HG02884 (cell line): ENCODE measurements around the gene ABHD2.
A peak's percentile ranks its signal among the peaks of the same experiment; 100 is the strongest.
"Not testable (repeated sequence)": the region's sequence is repeated elsewhere in the genome, so short reads cannot be mapped to it uniquely, and the experiment has no call there.

Source experiments
- ATAC-seq: cut with Tn5 transposase; IDR thresholded peaks from one replicate; pipeline ENCODE4 v1.9.1; 2021; ENCODE audit warnings: mild to moderate bottlenecking, moderate library complexity; ENCODE audit not compliant: unreplicated experiment

ABHD2 gene

DNA sequence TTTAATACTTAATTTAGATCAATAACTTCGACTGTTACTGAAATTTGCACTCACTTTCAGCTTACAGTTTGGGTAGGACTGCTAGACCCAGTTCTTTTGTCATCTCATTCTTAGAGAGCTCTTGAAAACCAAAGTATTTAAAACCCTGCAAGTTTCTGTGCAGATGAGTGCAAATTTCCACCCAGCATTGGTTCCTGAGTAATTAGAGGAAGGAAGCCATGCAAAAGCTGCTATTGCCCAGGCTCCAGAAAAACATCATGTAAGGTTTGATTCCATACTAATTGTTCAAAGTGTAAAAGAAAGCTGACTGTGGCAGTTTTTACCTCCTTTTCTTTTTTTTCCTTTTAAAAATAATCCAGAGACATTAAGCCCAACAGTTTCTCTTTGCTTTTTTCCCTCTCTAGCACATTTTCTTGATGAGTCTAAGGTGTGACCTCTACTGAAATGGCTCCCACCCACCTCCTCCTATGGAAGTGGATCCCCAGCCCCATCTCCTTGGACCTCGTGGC lies 30.3 kb downstream of the ABHD2 start:
- no peak for ATAC-seq

DNA sequence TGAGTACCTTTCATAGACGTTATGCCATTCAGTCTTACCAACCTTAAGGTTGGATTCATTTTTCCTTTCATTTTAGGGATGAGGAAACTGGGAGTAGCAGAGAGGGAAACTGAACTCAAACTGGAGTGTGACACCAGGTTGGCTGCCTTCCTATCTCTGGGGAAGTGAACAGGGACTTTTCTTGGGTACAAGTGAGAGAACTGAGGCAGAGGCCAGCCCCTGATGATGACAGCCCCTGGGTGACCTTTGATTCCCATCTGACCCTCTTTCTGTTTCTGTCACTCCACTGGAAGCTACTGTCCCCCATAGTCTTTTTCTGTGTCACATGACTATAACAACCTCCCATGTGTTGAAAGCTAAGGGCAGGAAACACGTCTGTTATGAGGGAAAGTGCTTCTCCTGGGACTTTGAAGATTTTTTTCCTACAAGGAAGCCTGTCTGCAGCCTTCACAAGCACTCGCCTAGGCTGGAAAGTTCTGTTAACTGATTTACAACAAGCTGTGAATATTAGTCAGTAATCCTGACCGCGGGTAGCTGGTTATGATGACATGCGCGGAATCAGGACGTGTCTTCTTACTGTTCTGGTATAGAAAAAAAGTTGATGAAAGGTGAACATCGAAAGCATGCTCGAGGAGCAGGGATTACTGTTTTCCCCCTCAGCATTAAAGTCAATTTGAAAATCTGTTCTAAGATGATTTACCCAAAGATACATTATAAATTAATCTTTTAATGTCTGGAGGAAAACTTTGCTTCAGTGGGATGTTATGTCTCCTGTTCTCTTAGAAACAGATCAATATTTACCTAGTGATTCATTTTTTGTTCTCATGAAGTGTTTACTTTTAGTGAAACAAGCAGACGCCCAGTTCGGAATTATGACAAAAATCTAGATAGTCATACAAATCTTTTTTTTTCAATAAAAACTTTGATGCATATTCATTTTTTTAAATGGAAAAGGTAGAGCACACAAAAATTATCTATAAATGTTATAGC lies 31.5 kb downstream of the ABHD2 start:
- ATAC-seq: no peak

GRCh38 chr15:89120479-89121000 lies 32.3 kb downstream of the ABHD2 start:
- not testable (repeated sequence) for ATAC-seq

- ATAC-seq: no peak
Measured at GRCh38 chr15:89121414-89121813, 33.2 kb downstream of the ABHD2 start.

GRCh38 chr15:89122505-89123180 lies 34.4 kb downstream of the ABHD2 start:
- no peak for ATAC-seq

DNA sequence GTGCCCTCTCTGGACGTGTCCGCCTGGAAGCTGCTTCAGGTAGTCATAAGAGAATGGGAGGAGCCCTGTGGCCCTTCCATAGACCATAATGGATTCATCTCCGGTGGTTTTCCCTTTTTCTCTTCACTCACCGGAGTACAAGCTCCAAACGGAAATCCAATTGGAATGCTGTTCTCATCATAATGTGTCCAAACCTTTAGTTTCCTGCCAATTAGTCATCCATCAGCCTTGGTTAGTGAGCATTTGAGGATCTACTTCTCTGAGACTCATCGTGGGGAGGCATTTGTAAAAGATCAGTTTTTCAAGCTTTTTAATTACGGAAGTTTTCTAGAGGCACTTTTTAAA lies 34.9 kb downstream of the ABHD2 start:
- no peak for ATAC-seq

DNA sequence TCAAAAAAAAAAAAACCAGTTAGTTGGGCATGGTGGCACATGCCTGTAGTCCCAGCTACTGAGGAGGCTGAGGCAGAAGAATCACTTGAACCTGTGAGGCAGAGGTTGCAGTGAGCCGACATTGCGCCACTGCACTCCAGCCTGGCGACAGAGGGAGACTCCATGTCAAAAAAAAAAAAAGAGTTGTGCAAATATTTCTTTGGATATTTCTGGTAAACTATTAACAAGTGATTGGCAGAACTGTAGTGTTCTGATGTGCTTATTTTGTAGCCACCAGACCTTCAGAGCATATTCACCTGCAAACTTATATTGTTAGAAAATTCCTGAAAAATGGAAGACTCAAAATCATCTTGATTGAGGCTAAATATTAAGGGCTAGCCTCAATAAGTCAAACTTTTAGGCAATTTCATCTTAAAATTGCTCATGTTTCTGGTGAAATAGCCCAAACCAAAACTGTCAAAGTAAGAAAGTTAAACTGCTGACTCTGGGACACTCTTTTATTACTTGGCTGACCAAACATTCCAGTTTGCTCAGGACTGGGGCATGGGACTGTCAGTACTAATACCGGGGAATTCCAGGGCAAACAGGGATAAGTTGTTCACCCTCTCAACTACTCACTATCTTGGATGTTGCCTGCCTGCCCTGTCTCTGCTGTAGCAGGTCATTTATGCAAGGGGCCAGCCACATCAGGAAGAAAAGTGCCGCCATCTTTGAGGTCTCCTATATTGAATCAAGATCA lies 37.0 kb downstream of the ABHD2 start:
- ATAC-seq: no peak

GRCh38 chr15:89126009-89126408 lies 37.8 kb downstream of the ABHD2 start:
- ATAC-seq: no peak

DNA sequence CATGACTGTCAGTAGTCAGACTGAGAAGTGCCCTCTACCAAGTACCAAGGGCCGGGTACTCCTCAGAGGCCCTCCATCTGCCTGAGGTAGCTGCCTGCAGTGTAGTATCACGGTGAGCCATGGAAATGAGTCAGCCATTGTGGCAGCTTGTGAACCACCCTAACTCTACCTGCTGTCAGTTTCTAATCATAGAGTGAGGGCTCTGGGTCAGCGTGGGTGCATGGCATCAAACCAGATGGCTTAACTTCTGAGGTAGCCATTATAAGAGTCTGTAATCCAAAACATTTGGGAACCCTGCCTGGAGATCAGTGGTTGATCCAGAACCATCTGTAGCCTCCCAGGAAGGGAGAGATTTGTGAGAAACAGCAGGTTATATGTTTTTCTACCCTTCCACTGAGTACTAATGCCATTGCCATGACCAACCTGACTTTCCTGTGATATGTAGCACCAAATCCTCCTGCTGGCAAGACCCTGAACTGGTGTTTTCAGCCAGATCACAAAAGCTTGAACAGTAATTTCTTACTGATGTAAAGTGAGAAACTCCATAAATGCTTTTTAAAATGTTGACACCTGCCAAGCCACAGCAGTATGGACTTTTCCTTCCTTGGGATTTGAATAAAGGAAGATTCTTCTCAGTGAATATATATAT lies 38.9 kb downstream of the ABHD2 start:
- ATAC-seq: no peak

DNA sequence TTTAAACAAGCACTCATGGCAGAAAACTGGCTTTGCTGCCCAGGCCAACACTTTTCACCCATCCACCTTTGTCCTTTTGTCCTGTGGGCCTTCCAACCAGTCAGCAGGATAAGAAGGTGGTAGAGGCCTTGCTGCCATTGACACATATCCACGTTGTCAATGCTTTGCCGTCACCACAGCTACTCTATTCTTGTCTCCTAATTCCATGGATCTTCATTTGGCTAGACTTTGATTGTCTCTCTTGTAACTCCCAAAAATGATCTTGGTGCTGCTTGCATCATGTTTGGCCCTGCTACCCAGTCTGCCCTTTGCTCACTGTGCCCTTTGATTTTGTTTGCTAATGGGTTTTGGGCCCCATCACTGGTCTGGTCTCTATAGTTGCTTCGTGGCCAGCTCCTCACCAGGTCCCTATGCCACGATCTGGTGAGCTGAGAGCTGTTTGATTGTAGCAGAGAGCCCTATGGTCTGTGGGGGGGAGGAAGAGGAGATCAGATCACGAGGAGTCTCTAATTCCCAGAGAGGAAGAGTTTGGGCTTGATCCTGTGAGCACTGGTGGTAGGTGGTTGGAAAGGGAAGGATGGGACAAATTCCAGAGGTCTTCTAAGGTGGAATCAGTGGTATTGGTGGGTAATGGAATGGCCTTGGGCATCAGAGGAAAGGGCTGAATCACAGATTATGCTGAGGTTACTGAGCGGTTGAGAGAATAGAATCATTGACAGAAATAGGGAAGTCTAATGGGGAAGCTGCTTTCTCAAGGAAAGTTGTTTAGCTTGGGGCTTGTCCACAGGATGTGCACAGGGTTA lies 40.3 kb downstream of the ABHD2 start:
- no peak for ATAC-seq

- peak; percentile 45 for ATAC-seq
Measured at GRCh38 chr15:89129123-89129815, 41.0 kb downstream of the ABHD2 start.

DNA sequence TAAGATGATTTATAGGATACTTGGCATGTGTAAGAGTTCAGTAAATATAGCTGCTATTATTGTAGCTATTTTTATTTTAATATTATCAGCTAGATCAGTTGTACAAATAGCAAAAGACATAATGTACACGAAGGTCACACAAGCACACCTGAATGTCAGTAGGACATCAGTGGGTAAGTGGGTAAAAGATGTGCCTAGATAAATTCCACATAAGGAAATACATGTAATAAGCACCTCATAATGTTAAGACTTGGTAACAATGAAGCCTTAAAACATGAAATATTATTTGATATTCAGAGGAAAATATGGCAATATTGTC lies 41.5 kb downstream of the ABHD2 start:
- ATAC-seq: no peak

- ATAC-seq: peak; percentile 58
Measured at GRCh38 chr15:89130201-89130600, 41.9 kb downstream of the ABHD2 start.

DNA sequence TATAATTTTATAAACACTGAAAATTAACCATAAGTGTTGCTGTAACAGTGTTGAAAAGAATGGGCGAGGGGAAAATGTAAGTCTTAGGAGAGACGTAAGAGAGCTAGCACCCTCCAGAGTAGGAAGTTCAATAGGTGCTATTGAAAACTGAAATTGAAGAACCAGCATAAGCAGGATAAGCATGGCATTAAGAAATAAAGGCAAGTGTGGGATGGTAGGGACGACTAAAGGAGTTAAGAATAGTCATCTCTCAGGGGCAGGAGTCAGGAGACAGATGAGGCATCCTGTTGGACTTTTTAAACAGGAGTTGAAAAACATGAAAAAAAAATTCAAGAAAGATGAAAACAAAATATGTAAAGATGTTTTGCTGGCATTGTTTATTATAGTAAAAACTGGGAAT lies 43.5 kb downstream of the ABHD2 start:
- ATAC-seq: no peak

DNA sequence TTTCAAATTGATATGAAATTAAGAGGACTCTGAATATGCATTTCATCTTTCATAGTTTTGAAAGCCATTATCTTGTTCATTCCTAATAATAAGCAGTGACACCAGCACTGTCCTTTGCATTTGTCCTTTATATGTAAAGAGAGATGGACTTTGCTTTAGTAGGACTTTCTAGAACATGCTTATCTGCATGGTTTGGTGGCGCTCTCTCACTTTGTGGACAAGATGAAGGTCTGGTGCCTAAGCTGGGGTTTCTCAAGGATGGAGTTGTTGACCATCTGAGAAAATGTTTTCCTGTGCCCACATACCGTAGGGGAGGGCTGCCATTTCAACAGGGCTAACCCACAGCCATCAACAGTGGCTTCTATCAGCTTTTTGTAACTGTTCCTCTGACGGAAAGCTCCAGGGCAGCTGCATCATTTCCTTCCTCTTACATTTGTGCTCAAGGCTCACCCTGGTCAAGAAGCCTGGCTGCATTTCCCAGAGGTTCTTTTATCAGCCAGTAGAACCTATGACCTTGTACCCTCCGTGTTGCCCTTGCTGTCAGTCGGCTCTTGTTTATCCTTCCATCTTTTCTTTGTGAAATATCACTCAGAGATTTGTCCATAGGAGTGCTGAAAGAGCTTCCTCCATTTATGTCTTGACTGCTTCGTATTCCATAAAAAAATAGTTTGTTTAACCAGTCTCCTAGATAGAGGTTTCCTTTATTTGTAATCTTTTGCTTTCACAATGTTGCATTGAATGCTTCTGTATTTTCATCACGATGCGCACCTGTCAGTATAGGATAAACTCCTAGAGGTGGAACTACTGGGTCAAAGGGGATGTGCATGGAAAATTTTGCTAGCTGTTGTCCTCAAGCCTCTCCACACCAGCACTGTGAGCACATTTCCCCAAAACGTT lies 44.6 kb downstream of the ABHD2 start:
- no peak for ATAC-seq

DNA sequence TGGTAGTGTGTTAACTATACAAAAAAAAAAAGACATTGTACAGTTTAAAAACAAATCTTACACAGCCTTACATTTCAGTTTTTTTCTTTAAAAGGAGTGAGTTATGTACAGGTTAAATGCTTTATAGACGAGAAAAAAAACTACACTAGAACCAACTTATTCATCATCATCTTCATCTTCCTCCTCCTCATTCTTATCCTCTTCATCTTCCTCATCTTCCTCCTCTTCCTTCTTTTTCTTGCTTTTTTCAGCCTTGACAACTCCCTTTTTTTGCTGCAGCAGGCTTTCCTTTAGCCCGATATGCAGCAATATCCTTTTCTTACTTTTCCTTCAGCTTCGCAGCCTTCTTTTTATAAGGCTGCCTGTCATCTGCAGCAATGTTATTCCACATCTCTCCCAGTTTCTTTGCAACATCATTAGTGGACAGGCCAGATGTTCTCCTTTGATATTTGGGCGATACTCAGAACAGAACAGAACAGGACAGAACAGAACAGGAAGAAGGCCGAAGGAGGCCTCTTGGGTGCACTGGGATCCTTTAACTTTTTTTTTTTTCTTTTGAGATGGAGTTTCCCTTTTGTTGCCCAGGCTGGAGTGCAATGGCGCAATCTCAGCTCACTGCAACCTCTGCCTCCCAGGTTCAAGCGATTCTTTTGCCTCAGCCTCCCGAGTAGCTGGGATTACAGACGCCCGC lies 47.3 kb downstream of the ABHD2 start:
- ATAC-seq: not testable (repeated sequence)

DNA sequence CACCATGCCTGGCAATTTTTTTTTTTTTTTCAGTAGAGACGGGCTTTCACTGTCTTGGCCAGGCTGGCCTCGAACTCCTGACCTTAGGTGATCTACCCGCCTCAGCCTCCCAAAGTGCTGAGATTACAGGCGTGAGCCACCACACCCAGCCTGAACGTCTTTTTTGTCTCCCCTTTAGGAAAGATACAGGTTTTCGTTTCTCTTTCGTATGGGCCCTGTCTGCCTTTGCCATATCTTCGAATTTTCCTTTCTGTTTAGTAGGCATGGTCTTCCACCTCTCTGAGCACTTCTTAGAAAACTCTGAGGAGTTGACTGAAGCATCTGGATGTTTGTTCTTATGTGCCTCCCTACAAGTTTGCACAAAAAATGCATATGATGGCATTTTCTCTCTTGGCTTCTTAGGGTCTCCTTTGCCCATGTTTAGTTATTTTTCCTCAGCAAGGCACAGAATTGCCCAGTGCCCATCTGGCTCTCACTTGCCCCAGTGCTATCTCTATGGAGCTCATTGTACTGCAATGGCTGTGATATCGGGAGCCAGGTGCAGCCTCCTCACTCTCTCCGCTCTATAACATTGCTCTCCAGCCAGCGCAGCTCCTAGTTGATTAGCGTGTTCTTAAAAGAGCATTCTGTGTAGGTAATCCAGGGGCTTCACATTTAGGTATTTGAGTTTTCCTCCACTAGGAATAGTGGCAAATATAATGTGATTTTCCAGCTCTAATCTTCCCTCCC lies 48.0 kb downstream of the ABHD2 start:
- ATAC-seq: no peak
